ENCODE results near the gene SIGLEC5.

DNA sequence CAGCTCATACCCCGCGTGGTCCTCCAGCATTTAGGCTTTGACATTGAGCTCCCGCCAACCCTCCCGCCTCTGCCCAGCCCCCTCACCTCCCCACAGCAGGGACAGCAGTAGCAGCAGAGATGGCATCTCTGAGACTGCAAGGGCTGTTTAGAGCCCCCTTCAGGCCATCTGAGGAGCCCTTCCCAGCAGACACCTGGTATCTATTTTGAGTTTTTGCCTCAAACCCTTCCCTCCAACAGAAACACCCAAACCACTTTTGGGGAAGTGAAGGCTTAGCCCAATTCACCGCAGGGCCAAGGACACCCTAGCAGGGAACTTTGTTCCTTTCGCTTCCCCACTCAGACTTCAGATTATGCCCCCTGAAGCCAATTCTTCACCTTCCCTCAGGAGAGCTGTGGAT lies 65.4 kb downstream of the SIGLEC5 start:
- TF ChIP-seq, protein P1, sequence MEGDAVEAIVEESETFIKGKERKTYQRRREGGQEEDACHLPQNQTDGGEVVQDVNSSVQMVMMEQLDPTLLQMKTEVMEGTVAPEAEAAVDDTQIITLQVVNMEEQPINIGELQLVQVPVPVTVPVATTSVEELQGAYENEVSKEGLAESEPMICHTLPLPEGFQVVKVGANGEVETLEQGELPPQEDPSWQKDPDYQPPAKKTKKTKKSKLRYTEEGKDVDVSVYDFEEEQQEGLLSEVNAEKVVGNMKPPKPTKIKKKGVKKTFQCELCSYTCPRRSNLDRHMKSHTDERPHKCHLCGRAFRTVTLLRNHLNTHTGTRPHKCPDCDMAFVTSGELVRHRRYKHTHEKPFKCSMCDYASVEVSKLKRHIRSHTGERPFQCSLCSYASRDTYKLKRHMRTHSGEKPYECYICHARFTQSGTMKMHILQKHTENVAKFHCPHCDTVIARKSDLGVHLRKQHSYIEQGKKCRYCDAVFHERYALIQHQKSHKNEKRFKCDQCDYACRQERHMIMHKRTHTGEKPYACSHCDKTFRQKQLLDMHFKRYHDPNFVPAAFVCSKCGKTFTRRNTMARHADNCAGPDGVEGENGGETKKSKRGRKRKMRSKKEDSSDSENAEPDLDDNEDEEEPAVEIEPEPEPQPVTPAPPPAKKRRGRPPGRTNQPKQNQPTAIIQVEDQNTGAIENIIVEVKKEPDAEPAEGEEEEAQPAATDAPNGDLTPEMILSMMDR (IDR thresholded peaks at IDR 0.05): no peak
- no peak for TF ChIP-seq POLR2AphosphoS5 (IDR thresholded peaks at IDR 0.05)
